HEK293T (cell line): ENCODE data around the gene GATA2.

ENCODE experiments used
- CTCF ChIA-PET: fragments of 350-600 bp; formaldehyde crosslinking; extraction: SDS; loops from one replicate; lab custom pipeline; 2021; ENCODE audit warnings: antibody characterized with exemption, inconsistent platforms; lab: Yijun Ruan, JAX
- POLR2A ChIA-PET: fragments of 350-600 bp; formaldehyde crosslinking; extraction: SDS; loops from one replicate; lab custom pipeline; 2020; ENCODE audit warnings: antibody characterized with exemption, inconsistent platforms; lab: Yijun Ruan, JAX
- DNase-seq: peaks from one replicate; pipeline ENCODE4 v3.0.0; 2012; ENCODE audit warnings: mixed read lengths; ENCODE audit errors: extremely low spot score
- ARNT ChIP-seq: fragments of 450-650 bp; IDR thresholded peaks from 2 replicates; pipeline ENCODE4 v1.6.1; 2017; ENCODE audit warnings: mild to moderate bottlenecking
- BHLHE40 ChIP-seq: fragments of 450-650 bp; IDR thresholded peaks from 2 replicates; pipeline ENCODE4 v1.6.1; 2016; ENCODE audit warnings: mild to moderate bottlenecking, moderate library complexity, borderline replicate concordance
- CTBP1 ChIP-seq: fragments of 450-650 bp; IDR thresholded peaks from 2 replicates; pipeline ENCODE4 v1.6.1; 2016; ENCODE audit warnings: borderline replicate concordance
- ELF4 ChIP-seq: fragments of 450-650 bp; IDR thresholded peaks from 2 replicates; pipeline ENCODE4 v1.6.1; 2017; ENCODE audit warnings: antibody characterized with exemption
- FOXA1 ChIP-seq: fragments of 450-650 bp; IDR thresholded peaks from 2 replicates; pipeline ENCODE4 v1.6.1; 2016; ENCODE audit warnings: mild to moderate bottlenecking
- FOXK2 ChIP-seq: fragments of 450-650 bp; IDR thresholded peaks from 2 replicates; pipeline ENCODE4 v1.6.1; 2016; ENCODE audit warnings: mild to moderate bottlenecking
- FOXM1 ChIP-seq: fragments of 450-650 bp; IDR thresholded peaks from 2 replicates; pipeline ENCODE4 v1.6.1; 2017; ENCODE audit warnings: mild to moderate bottlenecking, borderline replicate concordance
- HDGF ChIP-seq: fragments of 450-650 bp; IDR thresholded peaks from 2 replicates; pipeline ENCODE4 v1.6.1; 2017; ENCODE audit warnings: antibody characterized with exemption, borderline replicate concordance
- L3MBTL2 ChIP-seq: fragments of 450-650 bp; conservative IDR thresholded peaks from 2 replicates; pipeline ENCODE4 v1.6.1; 2016; ENCODE audit warnings: mild to moderate bottlenecking
- LEF1 ChIP-seq: fragments of 450-650 bp; IDR thresholded peaks from 2 replicates; pipeline ENCODE4 v1.6.1; 2017; ENCODE audit warnings: mild to moderate bottlenecking, borderline replicate concordance
- NFRKB ChIP-seq: fragments of 450-650 bp; IDR thresholded peaks from 2 replicates; pipeline ENCODE4 v1.6.1; 2016; ENCODE audit warnings: mild to moderate bottlenecking, moderate library complexity
- SP1 ChIP-seq: fragments of 450-650 bp; IDR thresholded peaks from 2 replicates; pipeline ENCODE4 v1.6.1; 2017
- SUZ12 ChIP-seq: fragments of 450-650 bp; IDR thresholded peaks from 2 replicates; pipeline ENCODE4 v1.6.1; 2016; ENCODE audit warnings: mild to moderate bottlenecking
- TARDBP ChIP-seq: fragments of 450-650 bp; IDR thresholded peaks from 2 replicates; pipeline ENCODE4 v1.6.1; 2016
- ZNF384 ChIP-seq: fragments of 450-650 bp; IDR thresholded peaks from 2 replicates; pipeline ENCODE4 v1.6.1; 2016
- TF ChIP-seq, protein P1 (sequence below): fragments of 450-650 bp; IDR thresholded peaks from 2 replicates; pipeline ENCODE4 v1.6.1; 2016

The GATA2 gene

DNA sequence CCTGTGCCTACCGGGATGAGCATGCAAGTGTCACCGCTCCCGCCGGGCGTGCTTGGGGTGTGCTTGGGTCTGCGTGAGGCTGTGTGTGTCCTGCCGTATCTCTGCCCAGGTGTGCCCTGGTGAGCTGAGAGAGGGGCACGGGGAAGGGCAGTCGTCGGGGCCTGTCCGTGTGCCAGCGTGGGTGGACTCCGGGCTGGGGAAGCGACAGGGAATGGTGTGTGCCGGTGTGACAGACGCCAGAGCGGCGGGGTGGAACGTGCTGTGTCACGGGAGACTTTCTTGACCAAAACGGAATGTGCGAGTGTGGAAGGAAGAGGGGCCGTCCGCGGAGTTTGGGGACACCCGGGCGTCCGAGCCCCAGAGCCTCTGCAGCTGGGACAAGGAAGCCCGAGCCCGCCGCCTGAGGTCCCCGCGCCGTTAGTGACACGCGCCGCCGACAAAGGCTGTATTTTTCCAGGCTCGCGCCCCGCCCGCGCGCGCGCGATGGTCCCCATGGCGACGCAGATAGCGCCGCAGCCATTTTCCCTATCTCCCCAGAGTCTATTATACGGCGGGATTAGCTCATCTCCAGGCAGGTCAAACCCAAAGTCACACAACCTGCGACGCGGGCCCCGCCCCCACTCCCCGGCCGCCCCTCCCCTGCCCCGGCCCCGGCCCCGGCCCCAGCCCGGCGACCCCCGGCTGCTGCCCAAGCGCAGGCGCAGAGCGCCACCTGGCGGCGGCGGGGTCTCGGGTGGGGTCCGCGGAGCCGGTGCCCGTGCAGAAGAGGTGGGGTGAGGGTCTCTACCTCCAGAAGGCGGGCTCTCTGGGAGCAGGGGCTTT is 4.5 kb upstream of the GATA2 start:
- ChIA-PET POLR2A (interaction anchor here (1.6 kb wide), 1 partner anchor 10 kb away, joined by 3 read pairs; no protein-coding TSS in a partner anchor), CTCF (interaction anchor here (0.6 to 1.3 kb wide), 5 partner anchors 8 to 242 kb away, joined by 3 to 11 read pairs (median 3); no protein-coding TSS in a partner anchor)
- peak; percentile 76 for DNase-seq
- no peak for TF ChIP-seq CTBP1
- no peak for TF ChIP-seq SUZ12
- TF ChIP-seq L3MBTL2 = no peak
- no peak for TF ChIP-seq LEF1
- TF ChIP-seq FOXK2 = no peak
- TF ChIP-seq TARDBP = no peak
- TF ChIP-seq NFRKB = no peak
- no peak for TF ChIP-seq ZNF384
- TF ChIP-seq SP1 = no peak
- TF ChIP-seq BHLHE40 = no peak
- TF ChIP-seq FOXM1 = no peak
- TF ChIP-seq HDGF = no peak
- no peak for TF ChIP-seq ARNT
- TF ChIP-seq ELF4 = no peak

DNA sequence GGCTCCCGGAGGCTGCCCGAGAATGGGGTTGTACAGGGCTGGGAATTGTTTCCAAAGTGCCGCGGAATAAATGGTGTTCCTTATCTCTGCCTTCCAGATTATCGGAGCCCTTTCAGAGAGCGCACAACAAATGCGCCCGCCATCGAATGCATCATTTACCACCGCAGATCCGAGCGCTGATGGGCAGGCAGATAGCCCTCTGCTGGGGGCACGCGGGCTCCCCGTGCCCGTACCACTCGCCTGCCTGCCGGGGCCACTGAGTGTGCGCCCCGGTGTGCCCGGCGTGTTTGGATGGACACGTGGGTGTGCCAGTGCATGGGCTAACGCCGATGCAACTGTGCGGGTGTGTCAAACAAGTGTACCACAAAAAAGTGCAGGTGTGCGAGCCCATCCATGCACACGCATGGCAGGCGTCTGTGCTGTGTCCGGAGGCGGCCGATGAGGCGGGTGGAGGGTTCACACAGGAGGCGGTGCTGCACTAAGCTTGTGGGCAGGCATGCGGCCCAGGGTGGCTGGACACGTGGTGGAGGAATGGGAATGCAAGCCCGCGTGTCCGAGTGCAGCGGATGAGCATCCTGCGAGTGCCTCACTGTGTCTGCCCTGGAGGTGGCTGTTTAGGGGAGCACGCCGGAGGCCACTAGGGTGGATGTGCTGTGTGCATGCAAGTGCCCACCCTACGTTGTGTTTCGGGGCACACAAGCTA is 3.8 kb upstream of the GATA2 start:
- POLR2A ChIA-PET = interaction anchor here (1.6 kb wide), 1 partner anchor 9 kb away, joined by 3 read pairs; no protein-coding TSS in a partner anchor
- TF ChIP-seq BHLHE40 (no peak), ZNF384 (no peak), SP1 (no peak), SUZ12 (no peak), CTBP1 (no peak), ARNT (no peak), L3MBTL2 (no peak), HDGF (no peak), LEF1 (no peak), FOXM1 (no peak), FOXA1 (no peak), FOXK2 (no peak), ELF4 (no peak)
- TF ChIP-seq, protein P1, sequence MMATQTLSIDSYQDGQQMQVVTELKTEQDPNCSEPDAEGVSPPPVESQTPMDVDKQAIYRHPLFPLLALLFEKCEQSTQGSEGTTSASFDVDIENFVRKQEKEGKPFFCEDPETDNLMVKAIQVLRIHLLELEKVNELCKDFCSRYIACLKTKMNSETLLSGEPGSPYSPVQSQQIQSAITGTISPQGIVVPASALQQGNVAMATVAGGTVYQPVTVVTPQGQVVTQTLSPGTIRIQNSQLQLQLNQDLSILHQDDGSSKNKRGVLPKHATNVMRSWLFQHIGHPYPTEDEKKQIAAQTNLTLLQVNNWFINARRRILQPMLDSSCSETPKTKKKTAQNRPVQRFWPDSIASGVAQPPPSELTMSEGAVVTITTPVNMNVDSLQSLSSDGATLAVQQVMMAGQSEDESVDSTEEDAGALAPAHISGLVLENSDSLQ = no peak
- CTCF ChIA-PET = interaction anchor here (0.7 to 1.3 kb wide), 4 partner anchors 12 to 241 kb away, joined by 3 to 11 read pairs (median 4); no protein-coding TSS in a partner anchor
- DNase-seq = no peak

DNA sequence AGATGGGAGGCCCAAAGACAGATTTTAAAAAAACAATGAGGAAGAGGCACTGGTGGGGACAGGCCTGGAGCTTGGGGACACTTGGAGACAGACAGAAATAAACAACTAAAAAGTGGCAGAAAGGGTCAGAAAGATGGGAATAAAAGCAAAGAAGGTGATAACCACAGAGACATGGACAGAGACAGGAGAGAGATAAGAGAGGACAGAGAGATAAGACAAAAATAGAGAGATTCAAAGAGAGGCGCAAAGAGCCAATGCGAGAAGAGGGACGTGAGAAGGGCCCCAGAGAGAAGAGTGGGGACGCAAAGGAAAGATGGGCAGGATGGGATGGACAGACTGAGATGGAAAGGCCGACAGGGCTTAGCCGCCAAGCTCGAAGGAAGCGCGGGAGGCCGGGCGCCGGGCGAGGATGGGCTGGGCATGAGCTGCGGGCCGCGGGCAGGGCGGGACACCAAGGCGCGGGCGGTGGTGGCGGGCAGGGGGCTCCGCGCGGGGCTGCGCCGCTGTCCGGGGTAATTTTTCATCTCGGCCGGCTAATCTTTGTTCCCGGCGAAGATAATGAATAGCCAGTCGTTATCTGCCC is 3.1 kb upstream of the GATA2 start:
- POLR2A ChIA-PET = interaction anchor here (0.8 kb wide), 1 partner anchor 68 kb away, joined by 3 read pairs; no protein-coding TSS in a partner anchor
- no peak for DNase-seq
- CTCF ChIA-PET = no interaction called here

DNA sequence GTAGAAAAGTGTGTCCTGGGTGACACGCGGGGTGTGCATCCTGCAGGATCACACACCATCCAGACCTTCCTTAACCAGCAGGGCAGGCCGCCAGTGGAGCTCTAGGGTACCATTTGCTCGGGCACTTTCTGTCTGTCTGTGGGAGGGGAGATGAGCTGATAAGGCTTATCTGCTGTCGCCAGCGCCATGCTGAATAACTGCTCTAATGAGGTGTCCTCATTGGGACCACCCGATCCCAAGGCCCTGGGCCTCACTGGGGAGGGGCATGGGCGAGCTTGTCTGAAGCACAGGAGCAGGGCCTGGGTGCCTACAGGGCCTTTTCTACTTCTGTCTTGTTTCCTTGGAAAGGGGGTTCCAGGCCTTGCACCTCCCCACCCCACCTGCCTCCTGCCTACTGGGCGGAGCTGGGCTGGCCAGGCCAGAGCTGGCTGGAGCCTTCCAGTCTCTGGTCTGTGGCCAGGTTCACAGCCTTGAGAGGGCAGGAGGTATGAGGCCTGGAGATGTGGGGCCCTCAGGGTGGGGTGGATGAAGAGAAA is 2.5 kb upstream of the GATA2 start:
- DNase-seq = no peak
- TF ChIP-seq L3MBTL2 (no peak), FOXM1 (no peak), TARDBP (no peak), HDGF (no peak), SP1 (no peak), FOXK2 (no peak), ARNT (no peak), BHLHE40 (no peak), CTBP1 (no peak)
- TF ChIP-seq, protein P1 = no peak
- CTCF ChIA-PET = interaction anchor here (0.6 kb wide), 1 partner anchor 141 kb away, joined by 3 read pairs; no protein-coding TSS in a partner anchor
- POLR2A ChIA-PET = interaction anchor here (0.7 to 0.8 kb wide), 2 partner anchors 68 to 98 kb away, joined by 3 read pairs; no protein-coding TSS in a partner anchor

More for the DNA sequence above, 3.1 kb upstream of the GATA2 start:
- TF ChIP-seq NFRKB = no peak
- TF ChIP-seq L3MBTL2 = no peak
- TF ChIP-seq SP1 = no peak
- TF ChIP-seq, protein P1 = no peak
- TF ChIP-seq LEF1 = no peak
- no peak for TF ChIP-seq ELF4
- TF ChIP-seq CTBP1 = no peak
- no peak for TF ChIP-seq SUZ12
- TF ChIP-seq FOXM1 = no peak
- no peak for TF ChIP-seq ZNF384
- TF ChIP-seq FOXA1 = no peak
- TF ChIP-seq ARNT = no peak
- TF ChIP-seq TARDBP = no peak

DNA sequence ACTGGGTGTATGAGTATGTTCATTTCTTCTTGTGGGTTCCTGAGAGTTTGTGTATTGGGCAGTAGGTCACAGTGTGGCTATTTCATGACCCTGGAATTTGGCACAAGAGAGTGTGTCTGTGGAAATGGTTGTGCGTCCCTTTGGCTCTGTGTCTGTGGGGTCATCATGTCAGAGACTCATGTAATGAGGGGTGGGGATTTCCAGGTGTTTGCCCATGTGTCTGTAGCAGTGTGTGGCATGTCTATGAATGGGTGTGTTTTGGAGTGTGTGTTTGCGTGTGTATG is 1.3 kb upstream of the GATA2 start:
- ChIA-PET POLR2A (no interaction called here), CTCF (no interaction called here)
- DNase-seq = no peak
- TF ChIP-seq BHLHE40 (no peak), FOXA1 (no peak), FOXM1 (no peak), SP1 (no peak), NFRKB (no peak), FOXK2 (no peak), LEF1 (no peak), ZNF384 (no peak), HDGF (no peak), CTBP1 (no peak), SUZ12 (no peak), ELF4 (no peak), TARDBP (no peak), L3MBTL2 (no peak), ARNT (no peak)
- TF ChIP-seq, protein P1 = no peak
